Suprapubic skin (tissue), 4 donors: Measurements from ENCODE around the gene STON2. TPM values are rescaled to one million over a fixed set of nuclear protein-coding genes. Genes with fewer than 3 reads are reported as not detected.

ENCODE experiments used
- DNase-seq, 2 donors: peaks; one replicate each; pipeline ENCODE4 v3.0.0-alpha.2; 2019; ENCODE audit warnings: low spot score in 2 of 2
- H3K27ac ChIP-seq: fragments of 200-600 bp; sonication (generic); one replicate; pipeline ENCODE4 v1.5.1; 2019
- H3K27me3 ChIP-seq: fragments of 200-600 bp; sonication (generic); one replicate; pipeline ENCODE4 v1.5.1; 2019
- H3K36me3 ChIP-seq: fragments of 200-600 bp; sonication (generic); one replicate; pipeline ENCODE4 v1.5.1; 2019
- H3K4me1 ChIP-seq: fragments of 200-600 bp; sonication (generic); one replicate; pipeline ENCODE4 v1.5.1; 2019
- H3K4me3 ChIP-seq: fragments of 200-600 bp; sonication (generic); one replicate; pipeline ENCODE4 v1.5.1; 2019; ENCODE audit warnings: mild to moderate bottlenecking
- H3K9me3 ChIP-seq: fragments of 200-600 bp; sonication (generic); one replicate; pipeline ENCODE4 v1.5.1; 2019
- CTCF ChIP-seq, 2 donors: fragments of 200-600 bp in 1 of 2; fragments of 450-650 bp in 1 of 2; sonication (generic) in 1 of 2; IDR thresholded peaks; one replicate each; pipeline ENCODE4 v1.5.1; 2016 to 2019; ENCODE audit warnings: antibody characterized with exemption in 2 of 2, mild to moderate bottlenecking in 1 of 2, moderate library complexity in 1 of 2
- EP300 ChIP-seq: sonication (generic); formaldehyde crosslinking; IDR thresholded peaks from one replicate; pipeline ENCODE4 v1.6.1; 2017; ENCODE audit warnings: antibody characterized with exemption
- POLR2A ChIP-seq, 2 donors: fragments of 450-650 bp; IDR thresholded peaks; one replicate each; pipeline ENCODE4 v1.6.1; 2017; ENCODE audit warnings: antibody characterized with exemption in 2 of 2, mild to moderate bottlenecking in 2 of 2, moderate library complexity in 2 of 2
- POLR2AphosphoS5 ChIP-seq, 3 donors: sonication (generic); formaldehyde crosslinking; IDR thresholded peaks; one replicate each; pipeline ENCODE4 v1.6.1; 2017; ENCODE audit warnings: antibody characterized with exemption in 3 of 3
- WGBS: methylation state at CpG from one replicate; pipeline ENCODE4 v1.1.5; 2018; 5-methylcytosine and 5-hydroxymethylcytosine counted together
- total RNA-seq, 4 donors: library from RNA; depleted of rRNA; stranded (reverse); fragments of >200 nt; gene quantifications; one replicate each; pipeline ENCODE4 v1.1.0, GENCODE V29; 2016

STON2 gene
- total RNA-seq, 4 donors from 2014 or later: 19.1 to 39.5 (median 22.8) TPM

- 81% methylated on average over 5 of the region's 5 CpGs for WGBS
- H3K27ac ChIP-seq: no peak overlapping the region
- peaks cover 4% of the 10 kb centered on the region for H3K4me1 ChIP-seq
- H3K27me3 ChIP-seq: no peaks in the 10 kb centered on the region
- H3K4me3 ChIP-seq: no peak overlapping the region
- TF ChIP-seq EP300 (no peak), POLR2A (IDR thresholded peaks at IDR 0.05) (no peak), CTCF (IDR thresholded peaks at IDR 0.05) (no peak), POLR2AphosphoS5 (IDR thresholded peaks at IDR 0.05) (no peak)
- H3K36me3 ChIP-seq: no peaks in the 10 kb centered on the region
- peak in 1 of 2 donors; percentile 64 for DNase-seq
- no peaks in the 10 kb centered on the region for H3K9me3 ChIP-seq
Observed at GRCh38 chr14:81303258-81303935, 96.7 kb downstream of the STON2 start.

- Histone ChIP-seq H3K27ac (no peak overlapping the region), H3K9me3 (no peaks in the 10 kb centered on the region), H3K4me3 (no peak overlapping the region), H3K36me3 (no peaks in the 10 kb centered on the region), H3K4me1 (peaks cover 4% of the 10 kb centered on the region), H3K27me3 (no peaks in the 10 kb centered on the region)
- no peak for DNase-seq
- TF ChIP-seq EP300 (no peak), POLR2AphosphoS5 (IDR thresholded peaks at IDR 0.05) (no peak), POLR2A (IDR thresholded peaks at IDR 0.05) (no peak), CTCF (IDR thresholded peaks at IDR 0.05) (no peak)
- whole genome bisulfite sequencing: 96% methylated on average over 3 of the region's 3 CpGs
Observed at GRCh38 chr14:81302638-81303037, 97.5 kb downstream of the STON2 start.

- H3K4me3 ChIP-seq: no peak overlapping the region
- H3K9me3 ChIP-seq: no peaks in the 10 kb centered on the region
- peaks cover 4% of the 10 kb centered on the region for H3K4me1 ChIP-seq
- WGBS: 92% methylated on average over 1 of the region's 1 CpG
- no peak overlapping the region for H3K27ac ChIP-seq
- no peaks in the 10 kb centered on the region for H3K36me3 ChIP-seq
- H3K27me3 ChIP-seq: no peaks in the 10 kb centered on the region
- no peak for DNase-seq
- TF ChIP-seq POLR2AphosphoS5 (IDR thresholded peaks at IDR 0.05) (no peak), EP300 (no peak), CTCF (IDR thresholded peaks at IDR 0.05) (no peak), POLR2A (IDR thresholded peaks at IDR 0.05) (no peak)
Observed at GRCh38 chr14:81301813-81302212, 98.3 kb downstream of the STON2 start.

GRCh38 chr14:81301371-81301770 lies 98.8 kb downstream of the STON2 start:
- TF ChIP-seq CTCF (IDR thresholded peaks at IDR 0.05) (no peak), POLR2AphosphoS5 (IDR thresholded peaks at IDR 0.05) (no peak), POLR2A (IDR thresholded peaks at IDR 0.05) (no peak), EP300 (no peak)
- Histone ChIP-seq H3K4me1 (peaks cover 4% of the 10 kb centered on the region), H3K9me3 (no peaks in the 10 kb centered on the region), H3K27me3 (no peaks in the 10 kb centered on the region), H3K36me3 (no peaks in the 10 kb centered on the region), H3K4me3 (no peak overlapping the region), H3K27ac (no peak overlapping the region)
- no peak for DNase-seq
- WGBS: 45% methylated on average over 1 of the region's 1 CpG

- DNase-seq: no peak
- WGBS: 99% methylated on average over 2 of the region's 2 CpGs
- Histone ChIP-seq H3K36me3 (no peaks in the 10 kb centered on the region), H3K4me3 (no peak overlapping the region), H3K27me3 (no peaks in the 10 kb centered on the region), H3K9me3 (no peaks in the 10 kb centered on the region), H3K4me1 (peaks cover 4% of the 10 kb centered on the region), H3K27ac (no peak overlapping the region)
- TF ChIP-seq CTCF (IDR thresholded peaks at IDR 0.05): no peak
- no peak for TF ChIP-seq POLR2AphosphoS5 (IDR thresholded peaks at IDR 0.05)
- TF ChIP-seq EP300: no peak
- no peak for TF ChIP-seq POLR2A (IDR thresholded peaks at IDR 0.05)
Observed at GRCh38 chr14:81298911-81299310, 101.2 kb downstream of the STON2 start.
